Muscle of leg (tissue), 11 donors: ENCODE results near the gene CRYGS. TPM values are rescaled to one million over a fixed set of nuclear protein-coding genes. Genes with fewer than 3 reads are reported as not detected.
"Not testable (repeated sequence)": the region's sequence is repeated elsewhere in the genome, so short reads cannot be mapped to it uniquely, and the experiment has no call there.

Source experiments
- DNase-seq: peaks from one replicate; pipeline ENCODE4 v3.0.0; 2013
- H3K27ac ChIP-seq: one replicate; pipeline ENCODE4 v1.5.1; 2013; ENCODE audit warnings: mild to moderate bottlenecking, low read length, control low read depth
- H3K27me3 ChIP-seq: one replicate; pipeline ENCODE4 v1.6.1; 2013; ENCODE audit warnings: low read length; ENCODE audit not compliant: control insufficient read depth, insufficient read depth
- H3K36me3 ChIP-seq: one replicate; pipeline ENCODE4 v1.6.1; 2013; ENCODE audit warnings: low read length; ENCODE audit not compliant: control insufficient read depth, insufficient read depth
- H3K4me1 ChIP-seq: one replicate; pipeline ENCODE4 v1.6.1; 2013; ENCODE audit warnings: low read length; ENCODE audit not compliant: control insufficient read depth, insufficient read depth
- H3K4me3 ChIP-seq: one replicate; pipeline ENCODE4 v1.5.1; 2013; ENCODE audit warnings: low read length, control low read depth
- H3K9me3 ChIP-seq: replicated peaks from 2 replicates; pipeline ENCODE4 v1.6.1; 2013; ENCODE audit warnings: low read depth, low read length; ENCODE audit not compliant: control insufficient read depth
- whole genome bisulfite sequencing: methylation state at CpG from one replicate; pipeline ENCODE4 v1.1.5; 2013; ENCODE audit warnings: missing lambda C conversion rate; ENCODE audit not compliant: insufficient coverage; 5-methylcytosine and 5-hydroxymethylcytosine counted together
- polyA plus RNA-seq, 8 donors: library from polyadenylated mRNA; unstranded; fragments of 120-200 nt; gene quantifications; one replicate each; pipeline versions ENCODE4 v1.2.1 to v1.2.3, GENCODE V29; 2013; ENCODE audit warnings: inconsistent platforms in 1 of 8, low replicate concordance in 1 of 8; ENCODE audit not compliant: insufficient read length in 8 of 8, insufficient read depth in 1 of 8
- total RNA-seq: library from RNA; stranded (reverse); fragments of 120-200 nt; gene quantifications from one replicate; pipeline ENCODE4 v1.2.4, GENCODE V29; 2013

Gene CRYGS
- total and polyA plus RNA-seq, 9 donors, result 1.3 to 4.3 (median 2.5) TPM

DNA sequence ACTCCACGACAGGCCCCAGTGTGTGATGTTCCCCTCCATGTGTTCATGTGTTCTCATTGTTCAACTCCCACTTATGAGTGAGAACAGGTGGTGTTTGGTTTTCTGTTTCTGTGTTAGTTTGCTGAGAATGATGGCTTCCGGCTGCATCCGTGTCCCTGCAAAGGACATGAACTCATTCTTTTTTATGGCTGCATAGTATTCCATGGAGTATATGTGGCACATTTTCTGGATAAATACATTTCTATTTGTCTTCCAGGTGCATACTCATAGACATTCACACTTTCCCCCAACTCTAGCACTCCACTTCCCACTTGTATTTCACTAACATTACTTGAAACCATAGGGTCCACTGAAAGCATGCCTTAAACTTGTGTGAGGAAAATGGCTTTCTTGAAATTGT is 12.5 kb downstream of the CRYGS start:
- DNase-seq, H3K36me3 ChIP-seq, H3K4me1 ChIP-seq, H3K27me3 ChIP-seq, H3K4me3 ChIP-seq, H3K9me3 ChIP-seq, H3K27ac ChIP-seq: not testable (repeated sequence)
- WGBS, result no CpG with 5 or more reads among the region's 3 CpGs

DNA sequence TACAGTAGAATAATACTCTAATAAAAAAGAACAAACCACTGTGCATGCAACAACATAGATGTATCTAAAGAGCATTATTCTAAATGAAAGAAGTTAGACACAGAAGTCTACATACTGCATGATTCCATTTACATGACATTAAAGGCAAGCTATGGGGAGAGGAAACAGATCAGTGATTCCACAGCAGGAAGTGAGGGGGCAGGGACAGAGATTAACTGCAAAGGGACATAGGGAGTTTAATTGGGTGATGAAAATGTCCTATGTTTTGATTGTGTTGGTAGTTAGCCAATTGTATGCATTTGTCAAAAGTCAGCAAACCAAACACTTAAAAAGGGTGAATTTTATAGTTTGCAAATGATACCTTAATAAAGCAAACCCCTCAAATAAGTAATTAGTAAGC is 13.8 kb downstream of the CRYGS start:
- no peaks in the 10 kb centered on the region for H3K27me3 ChIP-seq
- H3K27ac ChIP-seq, result no peak overlapping the region
- no peaks in the 10 kb centered on the region for H3K9me3 ChIP-seq
- H3K36me3 ChIP-seq, result no peaks in the 10 kb centered on the region
- H3K4me1 ChIP-seq, result no peaks in the 10 kb centered on the region
- H3K4me3 ChIP-seq, result no peak overlapping the region
- no peak for DNase-seq

DNA sequence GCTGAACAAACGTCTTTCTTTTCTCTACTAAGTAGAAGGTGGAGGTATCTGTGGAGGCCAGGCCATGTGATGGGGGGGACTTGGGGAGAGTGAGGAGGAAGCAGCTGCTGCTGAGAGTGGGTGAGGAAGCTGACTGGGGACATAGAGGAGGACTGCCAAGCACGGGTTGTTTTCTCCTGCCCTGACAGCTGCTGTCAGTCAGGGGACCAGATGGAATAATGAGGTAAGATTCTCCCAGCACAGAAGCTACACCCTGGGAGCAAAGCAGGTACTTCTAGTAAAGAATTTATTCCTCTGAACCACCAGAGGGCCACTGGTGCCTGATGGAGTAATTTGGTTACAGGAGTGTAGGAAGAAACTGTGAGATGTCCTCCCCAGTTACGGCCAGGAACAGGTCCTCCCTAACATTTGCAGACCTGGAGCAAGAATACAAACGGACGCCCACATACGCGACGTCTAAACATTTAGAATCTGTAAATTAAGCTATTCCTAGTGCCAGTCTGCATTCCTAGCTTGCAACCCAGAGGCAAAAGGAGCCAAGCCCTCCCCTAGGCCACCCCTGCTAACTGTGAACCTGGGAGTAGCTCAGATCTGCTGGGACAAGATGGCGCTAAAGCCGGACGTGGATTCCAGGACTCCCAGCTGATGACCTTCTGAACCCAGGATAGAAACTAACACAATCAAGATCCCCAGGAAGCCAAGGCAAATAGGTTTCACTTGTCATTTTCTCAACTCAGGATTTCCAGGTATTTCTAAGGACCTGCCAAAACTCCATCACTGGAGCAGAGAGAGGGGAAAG is 14.8 kb downstream of the CRYGS start:
- no peaks in the 10 kb centered on the region for H3K36me3 ChIP-seq
- peak; percentile 54 for DNase-seq
- H3K27ac ChIP-seq, result no peak overlapping the region
- H3K9me3 ChIP-seq, result no peaks in the 10 kb centered on the region
- H3K4me1 ChIP-seq, result no peaks in the 10 kb centered on the region
- no peaks in the 10 kb centered on the region for H3K27me3 ChIP-seq
- 75% methylated on average over 7 of the region's 11 CpGs for WGBS
- no peak overlapping the region for H3K4me3 ChIP-seq

DNA sequence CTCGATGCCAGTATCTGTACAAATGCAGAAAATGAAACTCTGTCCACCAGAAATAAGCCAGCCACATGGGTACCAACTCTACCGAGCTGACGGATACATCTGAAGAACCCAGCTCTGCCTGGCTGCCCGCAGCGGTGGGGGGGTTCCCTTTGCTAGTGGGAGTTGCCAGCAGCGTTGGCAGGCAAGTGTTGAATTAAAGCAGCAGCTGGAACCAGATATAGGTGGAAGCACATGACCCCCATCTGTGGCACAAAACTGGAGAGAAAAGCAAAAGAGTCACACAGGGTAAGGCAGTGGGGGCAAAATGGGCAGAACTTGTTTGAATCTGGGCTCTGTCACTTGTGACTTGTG is 17.9 kb downstream of the CRYGS start:
- Histone ChIP-seq H3K36me3 (no peaks in the 10 kb centered on the region), H3K27ac (no peak overlapping the region), H3K9me3 (no peaks in the 10 kb centered on the region), H3K27me3 (no peaks in the 10 kb centered on the region), H3K4me3 (no peak overlapping the region), H3K4me1 (no peaks in the 10 kb centered on the region)
- peak; percentile 48 for DNase-seq
- WGBS, result 62% methylated on average over 4 of the region's 6 CpGs

DNA sequence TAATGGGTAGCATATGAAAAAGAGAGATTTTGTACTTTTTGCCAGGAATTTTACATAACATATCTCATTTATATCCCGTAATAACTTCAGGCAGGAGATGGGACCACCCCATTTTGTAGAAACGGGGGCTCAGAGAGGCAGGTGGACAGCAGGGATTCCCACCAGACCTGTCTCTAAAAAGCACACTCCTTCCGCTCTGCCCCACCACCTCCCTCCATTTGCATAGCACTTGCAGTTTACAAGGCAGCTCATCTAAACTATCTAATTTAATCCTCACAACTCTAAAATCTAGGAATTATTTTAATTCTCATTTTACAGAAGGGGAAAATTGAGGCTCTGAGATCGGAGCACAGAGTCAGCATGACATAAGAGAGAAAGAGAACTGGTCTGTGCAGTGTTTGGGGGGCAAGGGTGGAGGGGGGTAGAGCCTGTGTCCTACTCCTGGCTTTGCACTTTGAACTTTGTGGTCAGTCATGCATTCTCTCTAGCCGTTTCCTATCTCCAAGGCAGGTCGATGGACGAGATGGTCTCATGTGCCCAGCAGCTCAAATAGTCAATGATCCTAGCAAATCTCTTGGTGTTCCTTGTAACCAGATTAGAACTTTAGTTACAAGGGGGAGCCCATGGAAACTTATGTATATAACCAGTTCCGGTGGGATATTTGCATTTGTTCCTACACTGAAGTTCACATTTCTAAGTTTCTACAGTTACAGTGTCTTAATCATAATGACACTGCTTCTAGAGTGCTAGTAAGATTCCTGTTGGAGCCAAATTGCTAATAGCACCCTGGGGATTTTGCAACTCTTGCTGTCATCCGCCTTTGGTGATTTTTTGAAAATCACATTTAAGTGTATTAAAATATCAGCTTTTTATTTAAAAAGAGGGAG is 18.6 kb downstream of the CRYGS start:
- Histone ChIP-seq H3K4me1 (peaks cover 1% of the 10 kb centered on the region), H3K27ac (no peak overlapping the region), H3K9me3 (no peaks in the 10 kb centered on the region), H3K4me3 (no peak overlapping the region), H3K27me3 (no peaks in the 10 kb centered on the region), H3K36me3 (no peaks in the 10 kb centered on the region)
- 63% methylated on average over 5 of the region's 9 CpGs for WGBS
- DNase-seq, result no peak

DNA sequence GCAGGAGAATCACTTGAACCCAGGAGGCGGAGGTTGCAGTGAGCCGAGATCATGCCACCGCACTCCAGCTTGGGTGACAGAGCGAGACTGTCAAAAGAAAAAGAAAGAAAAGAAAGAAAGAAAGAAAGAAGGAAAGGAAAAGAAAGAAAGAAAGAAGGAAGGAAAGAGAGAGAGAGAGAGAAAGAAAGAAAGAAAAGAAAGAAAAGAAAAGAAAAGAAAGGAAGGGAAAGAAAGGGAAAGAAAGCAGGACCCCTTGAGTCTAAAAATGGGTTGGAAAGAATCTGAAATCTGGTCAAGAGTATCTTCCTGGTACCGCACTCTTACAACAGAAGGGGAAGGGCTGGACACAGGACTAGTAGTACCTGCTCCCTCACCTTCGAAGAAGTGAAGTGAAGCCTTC is 19.6 kb downstream of the CRYGS start:
- peaks cover 3% of the 10 kb centered on the region for H3K4me1 ChIP-seq
- H3K36me3 ChIP-seq, result no peaks in the 10 kb centered on the region
- DNase-seq, result no peak
- no peak overlapping the region for H3K27ac ChIP-seq
- 91% methylated on average over 4 of the region's 6 CpGs for WGBS
- no peak overlapping the region for H3K4me3 ChIP-seq
- H3K27me3 ChIP-seq, result no peaks in the 10 kb centered on the region
- H3K9me3 ChIP-seq, result no peaks in the 10 kb centered on the region

DNA sequence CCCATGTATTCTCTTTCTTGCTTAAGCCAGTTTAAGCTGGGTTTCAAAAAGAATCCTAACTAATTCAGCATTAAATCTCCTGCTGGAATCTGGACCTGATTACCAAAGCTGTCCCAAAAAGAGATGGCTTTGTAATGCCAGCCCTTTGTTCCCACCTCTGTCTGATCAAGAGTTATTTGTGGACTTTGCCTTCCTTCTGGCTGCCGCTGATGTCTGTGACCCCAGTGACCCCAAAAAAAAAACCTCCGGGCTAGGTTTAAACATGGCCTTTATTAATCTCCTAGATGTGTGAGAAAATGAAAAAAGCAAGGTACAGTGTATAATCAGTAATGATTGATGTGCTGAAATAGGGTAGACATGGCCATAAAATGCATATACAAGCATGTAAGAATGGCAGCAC is 20.7 kb downstream of the CRYGS start:
- no peaks in the 10 kb centered on the region for H3K9me3 ChIP-seq
- WGBS, result 10% methylated on average over 2 of the region's 2 CpGs

GRCh38 chr3:186523022-186523421 is 21.2 kb downstream of the CRYGS start:
- no peaks in the 10 kb centered on the region for H3K27me3 ChIP-seq

More for the DNA sequence above, 20.7 kb downstream of the CRYGS start:
- H3K27me3 ChIP-seq, result no peaks in the 10 kb centered on the region
- no peak overlapping the region for H3K27ac ChIP-seq
- no peak overlapping the region for H3K4me3 ChIP-seq
- H3K36me3 ChIP-seq, result no peaks in the 10 kb centered on the region
- DNase-seq, result no peak
- peaks cover 3% of the 10 kb centered on the region for H3K4me1 ChIP-seq

GRCh38 chr3:186520957-186521842 is 23.0 kb downstream of the CRYGS start:
- H3K4me3 ChIP-seq, result no peak overlapping the region
- no peak for DNase-seq
- 41% methylated on average over 7 of the region's 10 CpGs for WGBS

More at GRCh38 chr3:186523022-186523421, 21.2 kb downstream of the CRYGS start:
- Histone ChIP-seq H3K27ac (no peak overlapping the region), H3K4me1 (peaks cover 3% of the 10 kb centered on the region), H3K36me3 (no peaks in the 10 kb centered on the region), H3K9me3 (no peaks in the 10 kb centered on the region), H3K4me3 (no peak overlapping the region)
- WGBS, result 71% methylated on average over 3 of the region's 6 CpGs
- no peak for DNase-seq

GRCh38 chr3:186520431-186520830 is 23.7 kb downstream of the CRYGS start:
- peaks cover 3% of the 10 kb centered on the region for H3K4me1 ChIP-seq
- no peak overlapping the region for H3K27ac ChIP-seq
- no peaks in the 10 kb centered on the region for H3K9me3 ChIP-seq
- H3K36me3 ChIP-seq, result no peaks in the 10 kb centered on the region
- DNase-seq, result peak; percentile 57
- no peaks in the 10 kb centered on the region for H3K27me3 ChIP-seq
- no peak overlapping the region for H3K4me3 ChIP-seq
- no CpG with 5 or more reads among the region's 5 CpGs for WGBS

More at GRCh38 chr3:186520957-186521842, 23.0 kb downstream of the CRYGS start:
- Histone ChIP-seq H3K27ac (no peak overlapping the region), H3K9me3 (no peaks in the 10 kb centered on the region), H3K27me3 (no peaks in the 10 kb centered on the region), H3K36me3 (no peaks in the 10 kb centered on the region), H3K4me1 (peaks cover 3% of the 10 kb centered on the region)
